Activated naive CD4-positive, alpha-beta T cell (primary cell): Measurements from ENCODE around the gene SETBP1.

ENCODE experiments used
- DNase-seq, 4 experiments: peaks; one replicate each; lab custom pipeline; 2025; lab: John Stamatoyannopoulos, UW

Gene SETBP1

DNA sequence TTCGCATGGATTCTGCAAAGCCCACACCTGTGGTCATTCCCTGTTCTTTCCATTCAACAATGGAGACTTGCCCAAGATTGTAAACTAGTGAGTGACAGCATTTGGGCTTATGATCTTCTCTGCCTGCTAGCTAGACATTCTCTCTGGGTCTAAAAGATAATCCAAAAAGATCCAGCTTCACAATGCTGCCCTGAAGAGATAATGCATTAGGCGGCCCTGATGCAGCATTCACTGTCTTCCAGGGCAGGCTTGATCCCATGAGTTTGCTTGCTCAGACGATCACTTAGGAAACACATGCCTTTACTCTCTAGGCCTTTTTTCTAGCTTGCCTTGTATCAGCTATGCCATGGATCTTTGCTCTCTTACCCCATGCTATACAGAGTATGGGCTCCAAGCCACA is 196.1 kb downstream of the SETBP1 start:
- DNase-seq: no peak

DNA sequence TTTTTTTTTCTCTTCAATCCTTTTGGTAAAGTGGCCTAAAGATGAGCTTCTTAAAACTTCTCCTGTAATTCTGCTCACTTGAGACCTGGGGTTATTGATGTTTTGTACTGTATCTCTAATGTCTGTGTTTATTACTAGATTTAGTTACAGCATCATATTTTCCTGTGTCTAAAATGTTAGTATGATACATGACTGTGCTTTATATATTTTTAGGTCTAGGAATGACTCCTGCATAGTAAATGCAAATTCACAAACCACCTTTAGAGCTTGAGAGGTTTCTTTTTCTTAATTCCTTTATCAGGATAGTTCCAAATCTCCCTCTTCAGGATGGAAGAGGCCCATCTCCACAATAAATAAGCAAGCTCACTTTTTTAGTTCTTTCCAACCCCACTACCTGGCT is 197.6 kb downstream of the SETBP1 start:
- no peak for DNase-seq

DNA sequence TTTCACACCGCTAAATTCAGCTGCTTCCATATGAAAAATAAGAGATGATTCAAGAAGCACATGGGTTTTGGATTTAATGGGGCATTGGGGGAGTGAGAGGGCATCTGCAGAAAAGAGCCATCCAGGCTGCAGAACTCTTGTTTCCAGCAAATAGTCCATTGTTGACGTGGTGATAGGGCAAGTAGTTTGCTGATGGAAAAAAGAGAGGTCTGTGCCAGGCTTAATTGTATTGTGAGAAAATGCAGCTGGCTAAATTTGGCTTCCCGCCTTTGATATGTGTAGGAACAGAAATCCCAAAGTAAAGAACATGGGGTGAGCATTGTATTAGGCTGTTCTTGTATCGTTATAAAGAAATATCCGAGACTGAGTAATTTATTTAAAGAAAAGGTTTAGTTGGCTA is 199.5 kb downstream of the SETBP1 start:
- DNase-seq: no peak

DNA sequence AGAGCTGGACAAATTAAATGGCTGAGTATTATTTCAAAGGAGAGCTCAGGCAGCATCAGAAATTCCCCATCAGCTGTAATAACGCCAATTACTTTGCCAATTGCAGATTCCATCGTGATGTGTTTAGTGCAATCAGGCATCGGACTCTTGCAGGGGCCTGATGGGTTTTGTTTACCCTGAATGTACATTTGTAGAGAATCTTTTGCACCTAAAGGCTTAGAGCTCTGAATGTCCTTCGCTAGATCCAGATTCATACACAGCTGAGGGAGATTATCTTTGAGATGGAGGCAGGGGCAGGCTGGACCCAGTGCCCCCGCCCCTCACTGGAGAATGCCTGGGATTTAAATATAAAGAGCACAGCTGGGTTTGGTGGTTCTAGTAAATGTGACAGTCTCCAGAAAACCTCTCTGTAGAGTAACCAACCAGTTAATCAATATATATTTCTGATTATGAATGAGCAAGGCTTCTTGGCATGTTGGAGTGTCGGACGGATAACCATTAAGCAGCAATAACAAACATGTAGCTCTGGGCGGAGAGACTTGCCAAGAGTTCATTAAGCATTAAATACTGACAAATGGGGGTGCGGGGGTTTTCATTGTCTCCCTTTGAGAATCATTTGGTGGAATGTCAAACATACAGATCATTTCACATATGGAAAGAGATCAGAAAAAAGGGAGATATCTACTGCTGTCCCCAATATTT is 200.9 kb downstream of the SETBP1 start:
- no peak for DNase-seq

DNA sequence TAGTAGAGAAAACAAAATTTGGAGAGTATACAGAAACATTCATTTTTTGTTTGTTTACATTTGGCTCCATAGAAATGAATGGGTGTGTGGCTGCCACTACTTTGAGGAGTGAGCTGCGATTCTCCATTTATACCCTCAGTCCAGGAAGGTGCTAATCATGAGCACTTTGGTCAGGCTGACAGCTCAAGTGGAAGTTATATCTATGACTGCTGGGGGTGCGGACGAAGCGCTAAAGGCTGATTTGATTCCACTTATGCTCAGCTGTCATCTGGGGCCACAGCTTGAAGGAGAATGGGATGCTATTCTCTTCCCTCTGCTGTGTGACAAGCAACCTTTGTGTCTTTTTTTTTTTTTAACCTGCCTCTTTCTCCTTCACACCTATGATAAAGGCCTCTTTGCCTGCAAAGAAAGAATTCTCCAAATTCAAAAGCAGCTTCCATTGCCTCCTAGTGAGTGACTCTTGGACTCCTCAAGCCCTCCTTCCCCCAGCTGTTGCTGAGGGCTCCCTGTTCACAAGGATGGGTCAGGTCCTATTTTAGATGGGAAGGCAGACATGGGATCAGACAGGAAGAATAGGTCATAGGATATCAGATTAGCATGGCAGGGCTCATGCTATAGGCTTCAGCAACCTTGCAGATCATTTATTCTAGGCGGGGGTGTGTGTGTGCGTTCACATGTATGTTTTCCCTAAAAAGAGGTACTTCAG is 201.6 kb downstream of the SETBP1 start:
- DNase-seq: no peak

DNA sequence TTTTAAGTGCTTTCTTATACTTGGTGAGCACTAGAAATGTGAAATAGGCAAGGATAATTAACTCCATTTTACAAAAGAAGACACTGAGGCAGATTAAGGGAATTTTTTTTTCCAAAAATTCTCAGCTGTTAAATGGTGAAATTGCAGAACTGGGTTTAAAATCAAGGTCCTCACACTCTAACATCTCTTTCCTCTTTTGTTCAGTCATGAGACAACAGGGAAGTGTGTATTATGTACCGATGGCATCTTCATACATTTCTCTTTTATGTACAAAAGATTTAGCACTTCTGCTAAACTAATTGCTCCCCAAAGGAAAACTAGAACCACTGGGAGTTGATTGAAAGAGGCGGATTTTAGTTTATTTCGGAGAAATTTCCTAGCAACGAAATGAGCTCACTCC is 203.0 kb downstream of the SETBP1 start:
- no peak for DNase-seq

DNA sequence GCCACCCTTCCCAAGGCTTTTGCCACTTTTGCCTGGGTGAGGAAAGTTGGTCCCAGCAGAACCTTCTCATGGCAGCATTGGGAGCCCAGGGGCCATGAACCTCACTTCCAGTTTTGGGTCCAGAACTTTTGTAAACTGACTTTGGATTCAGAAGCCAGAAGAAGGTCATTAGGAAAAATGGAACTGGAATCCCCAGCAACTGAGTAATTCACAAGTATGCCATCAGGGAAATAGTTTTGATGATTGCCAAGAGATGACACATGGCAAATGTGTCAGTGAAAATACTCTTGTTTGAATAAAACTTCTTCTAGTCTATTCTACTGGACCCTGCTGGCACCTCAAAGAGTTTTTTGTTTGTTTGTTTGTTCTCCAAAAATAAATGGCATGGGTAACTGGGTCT is 203.7 kb downstream of the SETBP1 start:
- DNase-seq: no peak

DNA sequence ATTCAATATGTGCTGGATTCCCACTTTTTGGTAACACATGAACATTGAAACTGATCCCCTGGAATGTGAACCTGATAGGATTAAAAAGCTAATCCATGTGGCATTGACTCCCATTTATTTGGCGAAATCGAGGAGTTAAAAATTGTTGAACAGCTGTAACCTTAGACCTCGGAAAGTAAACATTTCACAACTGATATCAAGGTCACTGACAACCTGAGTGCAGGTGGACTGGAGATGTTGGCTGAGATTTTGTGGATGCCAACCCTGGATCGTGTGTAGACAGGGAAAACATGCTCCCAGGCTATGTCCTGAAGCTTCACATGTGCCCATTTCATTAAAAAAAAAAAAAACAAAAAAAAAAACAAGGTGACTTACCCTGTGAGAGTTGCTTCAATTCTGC is 204.8 kb downstream of the SETBP1 start:
- DNase-seq: no peak

DNA sequence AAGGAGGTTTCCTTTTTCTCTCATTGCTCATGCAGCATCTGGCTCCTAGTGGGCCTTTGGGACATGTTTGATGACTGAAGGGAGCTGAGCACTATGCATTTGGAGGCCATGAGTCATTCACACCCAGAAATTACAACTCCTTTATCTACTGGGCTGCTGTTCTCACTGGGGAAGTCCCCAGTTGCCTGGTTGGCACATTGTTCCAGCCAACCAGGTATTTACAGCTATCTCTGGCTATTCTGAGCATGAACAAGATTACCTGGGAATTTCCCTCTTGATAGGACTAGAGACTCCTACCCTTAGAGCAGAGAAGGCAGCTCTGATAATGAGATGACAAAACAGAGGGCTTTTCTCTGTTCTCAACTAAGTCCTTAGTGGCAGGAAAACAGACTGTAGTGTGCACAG is 206.5 kb downstream of the SETBP1 start:
- no peak for DNase-seq

DNA sequence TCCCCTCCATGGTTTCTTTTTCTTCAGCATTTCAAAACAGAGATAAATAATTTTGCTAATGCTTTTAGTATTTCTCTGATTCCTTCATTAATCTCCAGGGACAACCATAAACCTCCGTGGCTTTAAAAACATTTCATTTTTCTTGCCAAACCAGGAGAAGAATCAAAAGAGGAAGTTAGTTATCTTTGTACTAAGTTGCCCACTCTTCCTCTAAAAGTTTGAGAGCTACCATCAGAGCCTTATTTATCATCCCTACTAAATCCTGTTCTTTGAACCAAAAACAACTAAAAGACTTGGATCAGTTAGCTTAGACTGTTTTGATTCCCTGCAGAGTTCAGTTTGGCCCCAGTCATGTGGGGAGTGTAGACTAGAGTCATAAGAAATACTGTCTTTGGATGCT is 208.4 kb downstream of the SETBP1 start:
- DNase-seq: no peak

DNA sequence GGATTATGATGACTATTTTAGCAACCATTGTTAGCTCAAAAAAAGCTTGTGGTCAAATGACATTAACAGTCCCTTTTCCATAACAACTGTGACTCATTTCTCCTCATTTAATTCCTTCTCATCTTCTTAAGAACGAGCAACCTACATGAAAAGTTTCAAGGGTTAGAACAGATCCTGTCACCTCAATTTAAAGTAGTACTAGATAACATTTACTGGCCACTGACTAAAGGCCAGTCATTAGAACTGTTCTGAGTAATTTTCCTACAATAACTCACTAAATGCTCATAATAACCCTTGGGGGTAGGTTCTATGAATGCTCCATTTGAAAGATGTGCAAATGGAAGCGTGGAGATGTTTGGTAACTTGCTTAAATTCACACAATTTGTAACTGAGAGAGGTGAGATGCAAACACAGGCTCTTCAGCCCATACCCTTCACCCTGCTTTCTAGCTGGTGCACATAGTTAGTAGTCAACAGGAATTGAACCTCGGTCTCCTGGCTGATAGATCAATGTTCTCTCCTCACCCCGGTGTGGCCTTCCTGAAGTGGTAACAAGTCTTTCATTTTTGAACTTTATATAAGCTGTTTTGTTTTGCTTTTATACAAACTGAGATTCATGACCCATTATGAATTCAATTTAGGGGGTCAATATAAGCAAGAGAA is 212.5 kb downstream of the SETBP1 start:
- no peak for DNase-seq

DNA sequence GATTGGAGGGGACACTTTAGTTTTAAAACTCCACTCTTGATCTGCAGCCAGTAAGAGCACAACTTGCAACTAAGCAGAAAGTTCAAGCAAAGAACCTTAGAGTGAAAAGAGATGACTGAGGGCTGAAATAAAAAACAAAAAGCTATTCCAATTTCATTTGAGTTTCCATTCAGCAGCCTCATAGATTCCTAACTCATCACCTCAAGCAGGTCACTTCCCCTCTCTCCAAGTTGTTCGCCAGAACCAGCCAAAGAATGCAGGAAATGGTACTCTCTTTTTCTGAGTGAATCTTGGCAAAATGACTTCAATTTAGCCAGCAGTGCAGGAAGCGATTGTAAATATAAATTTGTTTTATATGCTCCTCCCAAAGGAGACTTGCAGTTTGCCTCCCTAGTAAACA is 213.3 kb downstream of the SETBP1 start:
- DNase-seq: no peak

DNA sequence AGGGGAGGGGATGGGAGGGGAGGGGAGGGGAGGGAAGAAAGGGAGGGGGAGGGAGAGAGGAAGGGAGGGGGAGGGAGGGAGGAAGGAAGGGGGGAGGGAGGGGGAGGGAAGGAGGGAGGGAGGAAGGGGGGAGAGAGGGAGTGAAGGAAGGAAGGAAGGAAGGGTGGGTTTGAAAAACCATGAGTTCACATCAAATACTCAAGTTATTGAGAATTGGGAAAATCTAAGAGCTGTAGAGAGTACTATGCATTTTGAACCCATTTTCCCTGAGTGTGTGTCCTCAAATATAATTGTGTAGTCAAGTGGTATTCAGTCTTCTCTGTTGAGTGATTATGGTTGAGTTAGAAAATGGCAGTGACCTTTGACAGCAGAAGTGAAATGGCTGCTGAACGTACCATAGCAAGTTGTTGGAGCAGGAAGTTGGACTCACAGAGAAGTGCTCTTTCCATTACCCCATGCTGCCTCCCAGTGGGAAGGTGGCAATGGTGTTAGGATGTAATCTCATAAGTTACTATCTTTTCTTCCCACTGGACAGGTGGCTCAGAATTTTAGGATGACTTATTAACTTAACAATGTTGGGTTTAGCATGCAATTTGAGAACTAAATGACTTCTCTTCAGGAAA is 214.6 kb downstream of the SETBP1 start:
- DNase-seq: no peak

DNA sequence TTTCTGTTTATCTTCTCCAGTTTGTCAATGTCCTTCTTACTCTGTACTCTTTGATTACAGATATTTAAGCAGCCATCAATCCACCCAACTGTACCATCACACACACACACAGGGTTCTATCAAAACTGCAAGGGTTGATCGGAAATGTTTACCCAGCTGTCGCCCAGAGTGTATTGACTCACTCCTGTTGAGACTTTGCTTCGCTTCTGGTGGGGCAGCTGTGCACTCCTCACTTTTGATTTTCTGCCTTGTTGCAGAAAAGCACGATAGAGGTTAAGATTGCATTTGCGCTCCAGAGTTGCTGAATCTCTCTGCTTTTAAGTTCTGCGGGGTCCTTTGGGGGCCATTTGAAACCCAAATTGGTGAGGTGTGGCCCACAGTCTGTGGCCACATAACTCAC is 216.2 kb downstream of the SETBP1 start:
- DNase-seq: no peak

DNA sequence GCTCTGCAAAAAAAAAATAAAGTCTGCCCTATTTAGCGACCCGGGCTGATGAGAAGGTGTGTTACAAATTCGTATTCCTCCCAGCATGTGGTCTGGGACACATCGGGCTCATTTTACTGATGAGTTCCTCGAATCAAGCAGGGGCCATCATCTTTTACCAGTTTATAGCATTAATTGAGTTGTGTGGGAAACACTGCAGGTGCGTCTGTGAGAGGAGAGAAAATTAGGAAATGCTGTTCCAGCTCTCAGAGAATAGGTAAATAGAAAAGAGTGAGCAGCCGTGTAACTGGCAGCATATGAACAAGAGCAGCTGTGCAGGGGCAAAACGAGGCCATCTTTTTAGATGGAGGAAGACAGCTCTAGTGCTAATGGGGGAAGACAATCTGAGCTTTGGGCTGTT is 216.7 kb downstream of the SETBP1 start:
- DNase-seq: no peak

DNA sequence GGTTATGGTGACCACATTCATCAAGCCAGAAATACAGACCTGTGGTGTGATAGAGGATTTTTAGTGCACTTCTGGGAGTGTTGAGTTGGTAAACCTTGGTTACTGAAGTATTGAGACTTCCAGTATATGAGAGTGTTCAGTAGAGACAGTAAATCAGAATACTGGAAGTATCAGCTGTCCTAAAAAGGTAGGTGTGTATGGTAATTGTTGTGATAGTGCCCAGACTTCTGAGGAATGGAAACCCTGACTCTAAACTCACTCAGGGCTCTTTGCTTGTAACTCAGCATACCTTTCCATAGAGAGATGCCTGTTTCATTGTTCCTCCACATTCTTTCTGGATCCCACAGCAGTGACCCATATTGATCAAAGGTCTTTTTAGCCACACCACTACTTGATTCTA is 217.1 kb downstream of the SETBP1 start:
- no peak for DNase-seq

DNA sequence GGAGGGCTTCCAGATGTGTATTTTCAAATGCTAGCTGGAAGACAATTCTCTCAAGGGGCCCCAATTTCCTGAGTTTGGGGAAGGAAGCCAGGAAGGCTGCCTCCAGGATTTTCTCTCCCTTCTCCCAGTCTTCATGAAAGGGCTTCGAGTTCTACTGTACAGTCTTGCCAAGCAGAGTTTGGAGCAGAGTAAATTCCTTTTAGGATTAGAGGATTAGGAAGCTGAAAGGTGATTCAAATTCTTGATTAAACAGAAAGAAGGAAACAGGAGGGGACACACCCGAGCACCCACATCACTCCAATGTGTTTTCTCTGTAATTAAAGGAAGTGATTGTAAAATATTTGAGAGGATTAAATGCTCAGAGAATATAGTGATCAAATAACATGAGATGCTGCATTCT is 217.8 kb downstream of the SETBP1 start:
- no peak for DNase-seq

DNA sequence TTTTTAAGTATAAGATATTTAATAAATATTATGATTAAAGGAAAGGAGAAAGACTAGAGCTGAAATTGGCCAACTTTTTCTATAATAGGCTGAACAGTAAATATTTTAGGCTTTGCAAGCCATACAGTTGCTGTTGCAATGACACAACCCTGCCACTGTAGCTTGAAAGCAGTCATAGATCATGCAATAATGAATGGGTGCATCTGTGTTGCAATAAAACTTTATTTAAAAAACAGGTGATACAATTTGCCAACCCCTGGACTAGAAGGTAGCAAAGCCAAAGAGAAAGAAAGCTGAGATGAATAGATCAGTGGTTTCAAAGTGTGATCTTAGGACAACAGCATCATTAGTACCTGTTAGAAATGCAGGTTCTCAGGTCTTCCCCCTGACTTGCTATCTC is 219.1 kb downstream of the SETBP1 start:
- no peak for DNase-seq

DNA sequence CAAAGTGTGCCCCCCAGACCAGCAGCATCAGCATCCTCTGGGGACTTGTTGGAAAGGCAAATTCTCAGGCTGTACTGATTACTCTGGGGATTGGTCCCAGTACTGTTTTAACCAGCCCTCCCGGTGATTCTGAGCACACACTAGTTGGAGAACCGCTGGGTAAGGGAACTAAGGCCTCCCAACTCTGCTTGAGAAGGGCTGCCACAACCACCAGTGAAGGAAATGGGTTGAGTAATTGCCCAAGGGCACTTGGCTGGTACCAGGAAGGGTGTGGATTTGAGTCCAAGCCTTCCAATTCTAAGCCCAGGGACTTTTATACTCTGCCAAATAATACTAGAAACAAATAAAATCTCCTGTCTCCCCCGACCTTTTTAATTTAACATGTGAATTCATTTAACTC is 219.9 kb downstream of the SETBP1 start:
- DNase-seq: no peak

DNA sequence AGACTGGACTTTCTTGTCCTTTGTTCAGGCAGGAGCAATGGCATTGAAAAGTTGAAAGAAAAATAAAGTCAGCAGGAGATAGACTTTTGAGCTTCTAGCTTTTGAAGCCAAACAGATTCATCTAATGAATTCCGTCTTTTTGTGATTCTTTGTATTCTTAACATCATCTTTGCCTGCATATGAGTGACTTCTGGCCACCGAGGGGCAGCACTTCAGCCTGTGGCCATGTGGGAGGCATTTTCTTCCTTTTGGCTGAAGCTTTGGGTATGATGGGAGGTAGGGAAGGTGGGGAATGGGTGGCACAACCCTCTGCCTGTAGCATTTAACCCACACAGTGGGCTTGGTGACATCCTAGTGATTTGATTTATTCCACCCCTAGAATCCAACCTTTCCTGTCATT is 220.6 kb downstream of the SETBP1 start:
- no peak for DNase-seq

DNA sequence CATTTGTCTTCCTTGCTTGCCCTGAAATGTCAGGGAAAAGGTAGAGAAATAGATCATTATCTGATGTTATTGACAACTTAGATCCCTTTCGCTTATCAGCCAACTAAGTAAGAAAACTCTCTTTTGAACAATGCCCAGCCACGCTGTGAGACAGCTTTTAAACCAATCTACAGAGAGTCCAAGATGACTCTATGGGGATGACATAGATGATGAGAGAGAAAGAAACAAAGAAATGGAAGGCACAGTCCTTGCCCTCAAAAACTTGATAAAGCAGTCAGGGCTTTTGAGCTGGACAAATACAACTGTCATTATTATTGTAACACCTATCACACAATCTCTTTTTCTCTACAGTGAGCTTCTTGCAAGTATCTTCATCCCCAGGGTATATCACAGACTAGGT is 222.6 kb downstream of the SETBP1 start:
- no peak for DNase-seq

DNA sequence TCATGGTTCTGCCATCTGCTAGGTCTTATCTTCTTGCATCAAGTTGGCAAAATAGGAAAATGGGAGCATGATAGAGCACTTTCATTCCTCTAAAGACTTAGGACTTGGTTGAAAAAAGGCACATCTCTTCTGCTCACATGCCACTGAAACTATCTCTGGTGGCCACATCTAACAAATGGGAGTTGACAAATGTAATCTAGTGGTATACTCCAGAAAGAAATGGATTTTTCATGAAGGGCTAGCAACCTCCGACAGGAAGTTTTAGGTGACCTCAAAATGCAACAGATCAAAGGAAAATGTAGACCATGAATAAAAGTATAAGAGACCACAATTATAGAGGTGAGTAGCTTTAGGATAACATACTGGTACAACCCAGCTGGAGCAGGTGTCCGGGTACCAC is 224.1 kb downstream of the SETBP1 start:
- no peak for DNase-seq

DNA sequence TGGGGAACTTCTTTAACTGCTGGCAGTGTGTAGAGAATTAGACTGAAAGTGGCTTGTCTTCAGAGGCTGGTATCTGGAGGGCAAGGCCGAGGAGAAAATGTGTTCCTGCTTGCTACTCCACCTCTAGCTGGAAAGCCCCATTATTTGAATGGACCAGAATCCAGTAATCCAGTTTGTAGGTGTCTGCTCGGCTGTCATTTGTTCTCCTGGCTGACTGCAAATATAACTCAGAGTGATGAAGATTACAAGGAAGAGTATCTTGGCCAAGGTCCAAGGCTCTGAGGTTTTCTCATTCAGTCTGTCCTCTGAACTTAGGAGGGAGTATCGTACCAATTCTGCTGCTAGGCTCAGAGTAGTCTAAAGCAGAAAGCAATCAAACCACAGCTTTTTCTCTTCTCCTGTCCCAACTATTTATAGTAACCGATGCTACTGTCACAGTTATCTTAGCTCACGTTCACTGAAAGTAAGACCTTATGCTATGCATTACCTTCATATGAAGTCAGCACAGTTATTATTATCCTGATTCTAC is 228.6 kb downstream of the SETBP1 start:
- no peak for DNase-seq
